ENCODE measurements around the gene CRHR2. TPM values are rescaled to one million over a fixed set of nuclear protein-coding genes. Genes with fewer than 3 reads are reported as not detected.

Gene CRHR2
- total and polyA plus RNA-seq, 2 of the 13 experiments (the other 11 are each of a cell fraction or from before 2014, with no cell fraction given) = not detected

DNA sequence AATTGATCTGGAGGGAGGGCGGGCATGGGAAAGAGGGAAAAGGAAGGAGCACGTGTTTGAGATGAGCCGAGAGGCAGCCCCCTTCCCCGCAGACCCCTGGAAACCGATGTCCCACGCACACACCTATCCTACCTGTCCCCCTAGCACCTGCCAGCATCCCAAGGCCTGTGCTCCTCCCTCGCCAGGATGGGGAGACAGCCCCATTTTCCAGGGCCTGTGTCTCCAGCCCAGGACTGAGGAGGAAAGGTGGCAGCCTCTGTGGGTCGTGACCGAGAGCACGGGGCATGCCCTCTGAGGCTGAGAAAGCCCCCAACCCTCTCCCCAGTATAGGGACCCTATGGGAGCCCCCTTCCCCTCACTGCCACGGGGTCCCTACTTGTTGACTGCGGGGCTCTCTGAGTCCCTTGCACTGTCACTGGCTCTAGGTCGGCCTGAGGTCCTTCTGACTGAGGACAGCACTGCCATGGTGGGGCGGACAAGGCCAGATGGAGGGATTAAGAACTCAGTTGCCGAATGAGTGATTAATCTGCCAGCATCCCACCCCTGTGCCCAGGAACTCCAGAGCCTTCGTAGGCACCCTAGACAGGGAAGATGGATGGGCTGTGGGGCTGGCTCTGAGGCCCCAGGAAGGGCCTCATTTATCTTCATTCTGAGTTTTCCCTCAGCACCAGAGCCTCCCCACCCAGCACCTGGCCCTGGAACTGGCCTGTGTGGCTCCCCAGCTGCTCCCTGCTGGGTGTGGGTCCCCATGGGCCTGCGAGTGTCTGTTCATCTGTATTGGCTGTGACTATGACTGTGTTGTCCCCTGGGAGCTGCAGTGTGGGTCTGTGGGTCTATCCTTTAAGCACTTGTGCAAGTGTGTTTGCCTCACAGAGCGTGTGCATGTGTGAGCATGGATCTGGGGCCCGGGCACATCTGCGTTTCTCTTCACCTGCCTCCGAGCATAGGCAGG, 26.0 kb downstream of the CRHR2 start (continued):
- TF ChIP-seq ZNF547 (CRISPR knock-in tag; IDR thresholded peaks at IDR 0.05) (no peak), ZNF383 (CRISPR knock-in tag; IDR thresholded peaks at IDR 0.05; ENCODE audit: borderline replicate concordance) (no peak), SP4 (CRISPR knock-in tag; IDR thresholded peaks at IDR 0.05) (no peak), ZKSCAN5 (CRISPR knock-in tag; IDR thresholded peaks at IDR 0.05) (no peak), ZNF549 (CRISPR knock-in tag; IDR thresholded peaks at IDR 0.05) (no peak), XRCC5 (optimal IDR thresholded peaks at IDR 0.05; ENCODE audit: low read length) (no peak), TMF1 (CRISPR knock-in tag; IDR thresholded peaks at IDR 0.05; ENCODE audit: low read depth) (no peak), HNRNPUL1 (IDR thresholded peaks at IDR 0.05; ENCODE audit: low read depth, low read length) (no peak), ZNF552 (CRISPR knock-in tag; IDR thresholded peaks at IDR 0.05; ENCODE audit: borderline replicate concordance) (no peak)
- TF ChIP-seq, protein P1, sequence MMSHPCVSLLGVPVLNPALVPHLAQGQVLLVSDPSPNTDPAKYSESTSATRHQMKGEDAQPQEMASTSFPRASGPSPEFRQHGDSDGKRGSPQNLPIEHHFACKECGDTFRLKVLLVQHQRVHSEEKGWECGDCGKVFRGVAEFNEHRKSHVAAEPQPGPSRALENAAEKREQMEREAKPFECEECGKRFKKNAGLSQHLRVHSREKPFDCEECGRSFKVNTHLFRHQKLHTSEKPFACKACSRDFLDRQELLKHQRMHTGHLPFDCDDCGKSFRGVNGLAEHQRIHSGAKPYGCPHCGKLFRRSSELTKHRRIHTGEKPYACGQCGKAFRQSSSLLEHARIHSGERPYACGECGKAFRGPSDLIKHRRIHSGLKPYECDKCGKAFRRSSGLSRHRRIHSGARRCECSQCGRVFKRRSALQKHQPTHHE (CRISPR knock-in tag; IDR thresholded peaks at IDR 0.05; ENCODE audit: borderline replicate concordance) = no peak
